ENCODE data around the gene AQP6.

Gene AQP6, protein sequence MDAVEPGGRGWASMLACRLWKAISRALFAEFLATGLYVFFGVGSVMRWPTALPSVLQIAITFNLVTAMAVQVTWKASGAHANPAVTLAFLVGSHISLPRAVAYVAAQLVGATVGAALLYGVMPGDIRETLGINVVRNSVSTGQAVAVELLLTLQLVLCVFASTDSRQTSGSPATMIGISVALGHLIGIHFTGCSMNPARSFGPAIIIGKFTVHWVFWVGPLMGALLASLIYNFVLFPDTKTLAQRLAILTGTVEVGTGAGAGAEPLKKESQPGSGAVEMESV

DNA sequence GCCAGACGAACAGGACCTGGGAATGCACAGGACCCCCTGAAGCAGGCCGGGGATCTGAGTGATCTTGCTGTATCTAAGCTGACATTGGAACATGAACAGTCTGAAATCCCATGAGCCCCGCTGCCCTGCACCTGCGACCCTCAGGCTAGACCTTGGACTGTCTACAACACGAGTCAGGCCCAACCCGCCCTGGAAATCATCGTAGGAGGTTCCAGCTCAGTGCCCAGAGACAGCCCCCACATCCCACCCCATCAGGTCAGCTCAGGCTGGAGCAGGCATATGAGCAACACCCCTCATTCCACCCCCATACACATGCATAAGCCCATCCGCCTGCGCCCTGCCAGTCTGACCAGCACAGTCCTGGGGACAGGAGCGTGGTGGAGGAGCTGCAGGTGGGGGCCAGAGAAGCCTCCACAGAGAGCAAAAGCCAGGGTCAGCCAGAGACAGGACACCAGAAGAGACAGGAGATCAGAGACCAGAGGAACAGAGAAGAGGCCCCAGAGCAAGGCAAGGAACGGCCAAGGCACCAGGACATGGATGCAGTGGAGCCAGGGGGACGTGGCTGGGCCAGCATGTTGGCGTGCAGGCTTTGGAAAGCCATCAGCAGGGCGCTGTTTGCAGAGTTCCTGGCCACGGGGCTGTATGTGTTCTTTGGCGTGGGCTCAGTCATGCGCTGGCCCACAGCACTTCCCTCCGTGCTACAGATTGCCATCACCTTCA is at the start of gene AQP6:
AQP6 (plus strand) TSS at position 307 of the 720 bp plus-strand sequence; CDS start at position 534, 227 bp downstream.
- no peak for DNase-seq

DNA sequence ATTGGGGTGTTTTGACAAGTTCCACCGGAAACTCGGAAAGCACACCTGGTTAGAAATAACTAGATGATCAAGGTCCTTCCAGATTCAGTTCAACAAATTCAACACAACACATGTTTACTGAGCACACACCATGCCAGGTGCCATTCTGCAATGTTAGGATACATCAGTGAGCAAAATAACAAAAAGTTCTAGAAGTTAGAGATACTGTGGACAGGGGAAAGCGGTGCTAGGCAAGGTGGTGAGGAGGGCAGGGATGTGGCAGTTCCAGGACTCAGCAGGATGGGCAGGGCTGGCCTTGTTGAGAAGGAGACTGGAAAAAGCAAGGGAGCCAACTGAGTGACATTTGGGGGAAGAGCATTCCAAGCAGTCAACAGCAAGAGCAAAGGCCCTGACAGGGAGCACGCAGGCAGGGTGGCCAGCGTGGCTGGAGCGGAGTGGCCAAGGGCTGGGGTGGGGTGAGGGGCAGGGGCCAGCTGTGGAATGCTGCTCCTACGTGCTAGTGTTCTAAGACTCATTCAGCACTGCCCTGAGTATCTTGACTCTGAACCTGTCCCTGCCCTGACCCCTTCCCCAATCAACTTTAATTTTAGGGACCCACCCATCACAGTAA is 49.6 kb upstream of the AQP6 start:
- DNase-seq: no peak

DNA sequence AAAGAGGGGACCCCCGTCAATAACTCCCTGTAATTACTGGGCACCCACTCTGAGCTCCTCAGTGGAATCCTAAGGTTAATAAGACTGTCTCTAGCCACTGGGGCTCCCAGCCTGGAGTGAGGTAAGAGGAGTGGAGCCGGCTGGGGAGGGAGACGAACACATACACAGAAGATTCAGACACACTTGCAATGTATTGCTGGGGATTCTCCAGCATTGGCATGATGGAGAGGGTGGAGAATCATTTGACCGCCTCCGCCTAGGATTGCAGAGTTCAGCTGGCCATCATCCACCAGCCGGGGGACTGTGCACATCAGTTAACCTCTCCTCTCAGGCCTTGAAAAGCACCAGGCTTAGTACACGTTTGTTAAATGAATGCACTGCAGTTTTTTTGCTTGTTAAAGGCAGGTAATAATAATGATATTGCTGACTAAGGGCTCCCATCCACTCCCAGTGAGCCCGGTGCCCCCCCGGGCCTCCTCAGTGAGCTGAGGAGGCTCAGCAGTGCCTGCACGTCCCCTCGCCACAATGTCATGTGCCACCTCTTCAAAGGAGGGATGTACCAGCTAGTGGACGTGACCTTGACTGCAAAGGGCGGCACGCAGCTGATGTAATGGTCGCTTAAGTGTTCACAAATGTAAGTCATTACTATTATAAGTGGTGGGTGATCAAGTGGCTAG is 48.7 kb upstream of the AQP6 start:
- DNase-seq: no peak

DNA sequence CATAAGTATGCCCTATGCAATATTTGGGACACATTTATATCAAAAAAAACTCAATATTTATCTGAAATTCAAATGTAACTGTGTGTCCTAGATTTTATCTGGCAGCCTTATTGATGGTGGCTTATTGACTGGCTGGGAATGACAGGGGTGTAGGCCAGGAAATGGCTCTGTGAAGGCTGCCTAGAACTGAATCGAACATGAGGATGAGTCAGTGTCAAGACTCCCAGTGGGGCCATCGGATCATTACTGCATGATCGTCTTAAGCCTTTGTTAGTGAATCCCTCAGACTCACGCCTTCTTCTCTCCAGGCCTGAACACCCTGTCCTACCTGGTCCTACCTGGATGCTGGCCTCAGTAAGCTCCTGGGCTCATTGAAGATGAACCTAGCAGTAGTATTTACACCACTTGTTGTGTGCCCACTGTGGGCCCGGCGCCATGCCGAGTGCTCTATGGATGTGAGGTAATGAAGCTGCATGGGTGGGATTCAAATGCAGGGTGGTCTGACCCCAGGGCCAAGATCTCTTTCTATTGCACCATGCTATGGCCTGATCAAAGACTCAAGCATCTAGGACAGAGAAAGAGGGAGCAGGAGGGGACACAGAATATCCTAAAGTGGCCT is 48.0 kb upstream of the AQP6 start:
- DNase-seq: no peak

DNA sequence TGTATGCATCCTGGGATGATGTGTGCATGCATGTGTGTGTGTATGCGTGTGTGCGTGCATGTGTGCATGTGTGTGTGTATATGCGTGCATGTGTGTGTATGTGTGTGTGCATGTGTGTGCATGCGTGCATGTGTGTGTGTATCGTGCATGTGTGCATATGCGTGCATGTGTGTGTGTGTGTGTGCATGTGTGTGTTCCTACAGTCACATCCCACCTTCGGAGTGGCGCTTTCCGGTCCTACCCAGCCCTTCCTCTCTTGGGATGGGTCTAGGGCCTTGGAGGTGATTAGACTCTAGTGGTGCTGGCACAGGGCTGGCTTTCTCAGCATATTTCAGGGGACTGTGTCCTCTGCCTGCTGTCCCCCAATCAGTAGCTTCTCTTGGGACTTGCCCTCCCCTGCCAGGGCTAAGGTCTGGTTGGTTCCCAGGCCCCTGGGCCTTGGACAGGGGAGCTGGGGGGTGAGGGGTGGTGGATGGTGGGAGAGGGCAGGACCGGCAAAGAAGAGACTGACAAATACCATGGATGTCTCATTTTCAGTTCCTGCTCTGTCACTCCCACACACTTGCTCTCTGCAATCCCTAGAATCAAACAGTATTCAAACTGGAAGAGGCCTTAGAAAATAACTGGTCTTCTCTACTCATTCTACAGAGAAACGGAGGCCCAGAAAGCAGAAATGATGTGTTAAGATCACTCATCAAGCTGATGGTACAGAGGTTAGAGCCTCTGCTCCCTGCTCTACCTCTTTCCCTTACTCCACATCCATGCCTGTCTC is 47.1 kb upstream of the AQP6 start:
- no peak for DNase-seq

DNA sequence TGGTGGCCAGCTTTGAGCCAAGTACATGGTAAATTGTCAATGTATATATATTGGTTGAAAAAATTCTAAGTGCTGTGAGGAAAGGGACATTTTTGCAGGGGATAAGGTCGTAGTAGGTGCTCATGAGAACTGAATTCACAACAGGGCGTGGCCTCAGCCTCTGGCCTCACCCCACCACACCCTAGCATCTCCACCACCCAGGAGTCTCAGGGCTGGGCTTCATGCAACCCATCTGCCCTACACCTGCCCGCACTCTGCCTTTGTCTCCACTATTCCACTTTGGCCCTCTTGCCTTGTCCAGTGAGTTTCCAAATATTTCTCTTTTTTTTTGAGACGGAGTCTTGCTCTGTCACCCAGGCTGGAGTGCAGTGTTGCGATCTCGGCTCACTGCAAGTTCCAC is 44.3 kb upstream of the AQP6 start:
- no peak for DNase-seq

DNA sequence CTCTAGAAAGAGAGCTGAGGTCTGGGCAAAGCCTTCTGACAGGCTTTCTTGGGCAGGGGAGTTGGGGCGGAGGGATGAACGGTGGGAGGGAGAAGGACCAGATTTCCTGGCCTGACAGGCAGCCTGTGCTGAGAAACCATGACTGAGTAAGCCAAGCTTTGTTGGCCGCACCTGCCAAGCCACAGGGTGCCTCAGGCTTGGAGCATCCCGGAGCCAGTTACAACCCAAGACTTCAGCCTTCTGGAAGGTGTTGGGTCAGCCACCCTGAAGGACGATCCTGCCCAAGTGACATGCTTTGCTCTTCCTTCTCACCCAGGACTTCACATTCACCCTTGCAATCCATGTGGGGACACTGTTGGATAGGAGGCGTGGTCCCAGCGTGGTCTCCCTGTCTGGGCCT is 43.2 kb upstream of the AQP6 start:
- no peak for DNase-seq

DNA sequence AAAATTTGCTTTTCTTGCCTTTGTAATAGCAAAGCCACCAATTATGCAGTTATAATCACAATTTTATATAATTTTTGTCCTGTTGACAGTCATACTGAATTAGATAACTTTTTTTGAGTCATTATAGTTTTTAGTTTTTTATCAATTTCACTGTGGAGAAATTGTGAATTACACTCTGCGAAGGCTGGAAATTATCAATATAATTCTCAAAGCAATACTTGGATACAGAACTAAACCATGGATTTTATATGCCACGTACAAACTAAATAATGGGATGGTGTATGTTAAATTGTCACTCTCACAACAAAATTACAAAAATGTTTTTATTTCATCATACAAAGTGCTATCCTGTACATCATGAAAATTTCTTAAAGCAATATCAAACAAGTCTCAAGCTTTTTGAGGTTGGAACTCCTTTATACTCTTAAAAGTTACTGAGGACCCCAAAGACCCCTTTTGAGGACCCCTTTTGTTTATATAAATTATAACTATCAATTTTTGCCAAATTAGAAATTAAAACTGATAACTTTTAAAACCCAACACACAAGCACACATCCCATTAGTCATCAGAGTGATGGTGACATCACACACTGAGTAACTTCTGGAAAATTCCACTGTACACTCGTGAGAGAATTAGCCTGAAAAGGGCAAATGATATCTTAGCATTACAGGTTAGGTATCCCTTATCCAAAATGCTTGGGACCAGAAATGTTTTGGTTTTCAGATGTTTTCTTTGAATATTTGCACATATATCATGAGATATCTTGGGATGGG is 42.0 kb upstream of the AQP6 start:
- no peak for DNase-seq

DNA sequence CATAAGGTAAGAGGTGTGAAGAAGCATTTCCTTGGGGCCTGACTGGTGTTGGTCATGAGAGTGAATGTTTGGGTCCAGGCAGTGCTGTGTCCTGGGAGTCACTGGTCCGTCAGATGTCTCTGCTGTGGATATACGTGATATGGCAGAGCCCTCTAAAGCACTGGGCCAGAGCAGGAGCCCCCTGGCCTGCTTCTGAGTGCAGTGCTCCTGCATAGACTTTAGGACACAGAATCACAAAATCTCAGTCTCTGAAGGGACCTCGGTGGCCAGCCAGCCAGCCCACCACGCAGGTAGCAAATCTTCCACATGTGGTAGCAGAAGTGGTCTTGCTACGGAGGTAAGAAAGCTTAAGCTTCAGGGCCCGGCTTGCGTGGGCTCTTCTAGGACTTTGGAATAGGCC is 40.7 kb upstream of the AQP6 start:
- no peak for DNase-seq

DNA sequence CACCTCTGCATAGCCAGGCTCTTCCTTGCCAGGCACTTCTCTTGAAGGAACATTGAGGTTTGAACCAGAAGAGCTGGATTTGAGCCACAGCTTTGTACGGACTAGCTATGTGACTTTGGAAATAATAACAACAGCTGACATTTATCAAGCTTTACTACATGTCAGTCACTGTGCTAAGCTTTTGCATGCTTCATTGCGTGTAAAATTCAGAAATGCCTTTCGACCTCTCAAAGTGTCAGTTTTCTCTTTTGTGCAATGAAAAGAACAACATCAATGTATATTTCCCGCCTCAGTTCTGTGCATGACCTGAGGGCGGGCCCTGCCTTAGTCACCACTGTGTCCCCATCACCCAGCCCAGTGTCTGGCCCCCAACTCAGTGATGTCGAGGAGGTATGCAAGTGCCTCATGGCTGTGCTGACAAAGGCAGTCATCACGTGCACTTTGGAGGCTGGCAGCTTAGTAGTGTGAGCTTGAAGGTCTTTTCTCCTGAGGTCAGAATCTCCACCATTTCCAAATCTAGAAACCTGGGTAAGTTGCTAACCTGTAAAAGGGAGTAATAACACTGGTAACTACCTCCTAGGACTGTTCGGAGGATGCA is 40.1 kb upstream of the AQP6 start:
- DNase-seq: no peak

DNA sequence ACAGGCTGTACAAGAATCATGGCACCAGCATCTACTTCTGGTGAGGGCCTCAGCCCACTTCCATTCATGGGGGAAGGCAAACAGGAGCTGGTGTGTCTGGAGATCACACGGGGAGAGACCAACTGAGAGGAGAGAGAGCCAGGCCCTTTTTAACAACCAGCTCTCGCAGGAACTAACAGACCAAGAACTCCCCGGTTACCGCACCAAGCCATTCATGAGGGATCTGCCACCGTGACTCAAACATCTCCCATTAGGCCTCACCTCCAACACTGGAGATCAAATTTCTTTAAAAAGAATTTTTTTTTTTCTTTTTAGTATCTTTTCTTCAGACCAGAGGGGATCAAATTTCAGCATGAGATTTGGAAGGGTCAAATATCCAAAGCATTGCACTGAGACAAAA is 39.0 kb upstream of the AQP6 start:
- DNase-seq: no peak

DNA sequence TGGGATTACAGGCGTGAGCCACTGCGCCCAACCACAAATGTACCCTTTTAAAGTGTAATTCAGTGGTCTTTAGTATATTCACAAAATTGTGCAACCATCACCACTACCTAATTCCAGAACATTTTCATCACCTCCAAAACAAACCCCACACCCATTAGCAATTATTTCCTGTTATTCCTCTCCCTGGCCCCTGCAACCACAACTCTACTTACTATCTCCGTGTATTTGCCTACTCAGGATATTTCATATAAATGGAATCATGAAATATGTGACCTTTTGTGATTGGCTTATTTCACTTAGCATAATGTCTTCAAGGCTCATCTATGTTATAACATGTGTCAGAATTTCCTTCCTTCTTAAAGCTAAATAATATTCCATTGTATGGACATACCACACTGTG is 38.2 kb upstream of the AQP6 start:
- no peak for DNase-seq

DNA sequence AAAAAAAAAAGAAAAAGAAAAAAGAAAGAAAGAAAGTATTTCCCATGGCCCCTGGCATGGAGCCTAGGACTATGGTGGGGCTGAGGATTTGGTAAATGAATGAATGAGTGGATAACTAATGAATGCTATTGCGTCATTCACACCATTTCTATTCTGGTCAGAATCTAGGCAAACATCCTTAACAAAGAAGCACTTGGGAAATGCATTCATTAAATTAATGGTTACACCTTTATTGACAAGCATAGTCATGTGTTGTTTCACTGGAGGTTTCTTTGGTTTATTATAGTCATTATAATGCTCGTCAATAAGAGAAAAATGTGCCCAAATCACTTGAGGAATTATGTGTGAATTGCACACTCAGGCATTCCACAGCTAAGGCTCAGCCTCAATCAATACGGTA is 35.8 kb upstream of the AQP6 start:
- DNase-seq: no peak

DNA sequence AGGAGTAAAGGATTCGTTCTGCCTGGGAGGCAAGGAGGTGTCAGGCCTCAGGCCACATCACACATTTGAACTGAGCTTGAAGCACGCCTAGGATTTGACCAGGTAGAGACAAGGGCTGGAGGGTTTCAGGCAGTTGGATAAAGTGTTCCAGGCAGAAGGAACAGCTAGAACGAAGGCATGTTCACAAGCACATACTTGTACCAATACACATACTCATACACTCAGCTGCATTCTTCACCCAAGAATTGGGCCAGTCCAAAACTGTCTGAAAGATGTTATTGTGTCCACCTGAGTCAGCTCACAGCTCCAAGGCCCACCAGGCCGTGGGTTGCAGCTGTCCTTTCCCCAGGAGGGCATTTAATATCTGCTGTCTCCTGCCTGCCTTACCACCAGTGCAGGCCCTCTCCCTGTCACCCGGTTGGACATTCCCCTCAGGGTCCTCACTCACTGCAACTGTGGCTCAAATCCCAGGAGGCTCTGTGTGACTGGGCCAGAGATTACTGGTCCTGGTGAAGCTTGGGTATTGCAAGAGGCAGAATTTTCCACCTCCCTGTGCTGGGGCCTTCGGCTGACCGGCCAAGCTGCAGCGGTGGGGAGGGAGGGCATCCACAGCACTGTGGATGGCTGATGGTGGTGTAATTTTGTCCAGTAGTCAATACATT is 35.0 kb upstream of the AQP6 start:
- DNase-seq: no peak

DNA sequence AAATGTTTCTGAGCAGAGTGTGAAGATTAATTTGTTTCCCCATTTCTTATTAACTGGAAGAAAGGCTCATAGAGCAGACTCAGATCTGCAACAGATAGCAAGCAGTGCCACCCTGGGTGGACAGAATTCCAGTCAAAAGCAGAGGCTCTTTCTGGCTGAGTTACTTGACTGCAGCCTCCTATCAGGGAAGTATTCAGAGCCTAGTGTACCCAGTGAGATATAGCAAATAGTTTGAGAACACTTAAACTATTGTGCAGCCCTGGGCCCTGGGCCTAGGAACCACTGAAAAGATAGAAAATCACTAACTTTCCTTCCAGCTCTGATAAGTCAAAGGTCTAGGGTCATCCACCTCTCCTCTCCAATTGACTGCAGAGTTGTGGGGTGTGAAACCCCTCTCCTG is 33.4 kb upstream of the AQP6 start:
- no peak for DNase-seq

DNA sequence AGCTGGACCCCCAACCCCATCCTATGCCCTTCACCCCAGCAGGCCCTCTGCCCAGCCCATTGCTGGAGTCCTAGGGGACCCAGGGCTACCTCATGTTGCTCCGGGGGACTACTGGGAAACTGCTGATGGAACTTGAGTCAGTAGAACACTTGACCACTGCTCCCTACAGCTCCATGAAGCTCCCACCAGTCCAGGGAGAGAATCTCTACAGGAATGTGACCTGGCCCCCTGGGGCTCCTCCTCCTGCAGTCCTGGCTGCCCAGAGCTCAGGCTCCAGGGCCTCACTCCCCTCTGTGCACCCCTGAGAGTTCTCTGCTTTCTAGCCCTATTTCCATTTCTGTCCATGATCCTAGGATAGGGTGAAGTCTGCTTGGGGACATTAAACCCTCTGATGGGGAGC is 33.0 kb upstream of the AQP6 start:
- DNase-seq: no peak

DNA sequence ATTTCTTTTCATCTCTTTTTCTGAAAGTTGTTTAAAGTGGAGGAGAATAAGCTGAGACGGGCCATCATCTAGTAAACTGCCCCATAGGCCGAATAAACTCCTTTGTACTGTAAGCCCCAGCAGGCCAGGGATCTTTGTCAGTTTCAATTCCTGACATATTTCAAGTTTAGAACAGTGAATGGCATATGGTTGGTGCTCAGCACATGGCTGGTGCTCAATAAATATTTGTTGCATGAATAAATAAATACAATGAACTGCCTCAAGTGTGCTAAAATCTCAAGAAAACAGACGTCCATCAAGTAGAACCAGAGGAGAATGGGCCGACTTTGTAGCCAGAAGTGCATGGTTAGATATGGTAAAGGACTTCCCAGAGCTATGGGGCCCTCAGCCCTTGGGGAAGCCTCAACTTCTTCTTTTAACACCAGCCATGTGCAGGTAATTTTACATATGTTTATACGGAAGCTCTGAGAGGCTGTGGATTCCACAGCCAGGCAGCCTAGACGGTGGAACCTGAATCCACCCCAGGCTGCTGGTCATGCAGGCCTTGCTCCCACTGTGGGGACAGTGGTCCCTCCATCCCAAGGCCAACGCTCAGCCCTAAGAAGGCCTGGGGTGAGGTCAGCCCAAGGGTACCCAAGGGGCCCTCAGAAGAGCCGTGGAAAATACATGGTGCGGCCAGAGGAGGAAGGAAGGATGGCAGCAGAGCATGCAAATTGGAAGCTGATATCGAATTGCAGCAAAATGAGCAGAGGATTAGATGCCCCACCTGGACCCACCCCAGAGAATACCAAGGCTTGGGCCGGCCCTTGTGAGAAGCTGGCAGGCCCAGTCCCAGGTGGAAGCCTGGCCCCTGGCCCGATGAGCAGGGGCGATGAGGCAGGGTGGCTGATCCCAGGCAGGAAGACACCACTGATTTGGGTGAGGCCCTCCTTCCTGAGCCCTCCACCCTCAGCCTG is 30.9 kb upstream of the AQP6 start:
- no peak for DNase-seq

DNA sequence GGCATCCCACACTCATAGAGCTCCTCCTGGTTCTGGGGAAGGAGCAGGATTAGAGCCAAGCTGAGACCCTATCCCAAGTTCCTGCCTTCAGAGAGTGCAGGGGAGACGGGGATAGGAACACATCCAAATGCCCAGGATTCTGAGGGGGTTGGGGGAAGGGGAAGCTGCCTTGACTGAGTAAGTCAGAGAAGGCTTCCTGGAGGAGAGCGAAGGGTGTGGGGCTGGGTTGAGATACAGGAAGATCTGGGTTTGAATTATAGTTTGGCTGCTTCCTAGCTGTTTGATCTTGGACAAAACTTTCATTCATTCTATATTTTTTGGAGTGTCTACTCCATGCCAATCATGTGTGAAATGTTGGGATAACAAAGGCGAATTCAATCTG is 30.2 kb upstream of the AQP6 start:
- DNase-seq: no peak

DNA sequence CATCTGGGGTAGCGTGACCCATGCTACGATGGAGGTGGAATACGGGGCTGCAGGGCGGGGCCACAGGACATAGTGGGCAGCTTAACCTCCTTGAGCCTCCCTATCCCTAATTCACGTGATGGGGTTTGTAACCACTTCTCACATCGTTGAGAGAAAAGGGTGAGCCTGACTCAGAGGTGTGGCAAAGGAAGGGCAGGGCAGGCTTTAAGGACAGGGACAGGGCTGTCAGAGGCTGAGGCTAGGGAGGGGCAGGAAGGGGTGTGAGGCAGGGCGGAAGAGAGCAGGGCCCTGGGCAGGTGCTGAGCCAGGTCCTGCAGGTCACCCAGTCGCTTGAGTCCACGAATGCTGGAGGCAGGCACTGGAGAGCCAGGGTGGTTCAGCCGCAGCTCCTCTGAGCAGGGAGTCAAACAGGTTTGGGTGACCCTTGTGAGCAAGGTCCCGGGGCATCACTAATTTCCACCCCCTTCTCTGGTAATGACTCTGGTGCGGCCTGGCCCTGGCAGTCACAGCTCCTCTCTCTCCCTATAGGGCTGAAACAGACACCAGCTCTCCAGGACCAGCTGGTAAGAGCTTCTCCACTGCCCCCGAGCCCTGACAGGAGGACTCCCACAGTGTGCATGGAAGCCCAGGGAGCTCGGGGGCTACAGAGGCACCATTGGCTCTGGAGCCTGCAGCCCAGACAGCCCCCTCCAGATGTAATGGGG is 29.7 kb upstream of the AQP6 start:
- DNase-seq: no peak

Data from activated CD4-positive, alpha-beta T cell treated with anti-CD3 and anti-CD28 coated beads for 48 hours (primary cell).